Liver (tissue), 9 donors: ENCODE results near the gene R3HCC1L. TPM values are rescaled to one million over a fixed set of nuclear protein-coding genes. Genes with fewer than 3 reads are reported as not detected.

ENCODE experiments used
- DNase-seq: peaks from one replicate; pipeline ENCODE4 v3.0.0-alpha.2; 2017; ENCODE audit warnings: low spot score
- H3K27ac ChIP-seq, 2 donors: one replicate each; pipeline ENCODE4 v1.7.0; 2013; ENCODE audit warnings: inconsistent platforms in 2 of 2, low read length in 2 of 2, control low read depth in 1 of 2, low read depth in 1 of 2, mild to moderate bottlenecking in 1 of 2
- H3K27me3 ChIP-seq, 4 donors: one replicate each; pipeline versions ENCODE4 v1.6.1 to v1.7.0; 2013; ENCODE audit warnings: low read length in 3 of 4, inconsistent platforms in 1 of 4, mild to moderate bottlenecking in 1 of 4, moderate library complexity in 1 of 4; ENCODE audit not compliant: control insufficient read depth in 4 of 4, insufficient read depth in 4 of 4
- H3K36me3 ChIP-seq, 4 donors: one replicate each; pipeline versions ENCODE4 v1.6.1 to v1.7.0; 2013; ENCODE audit warnings: low read length in 3 of 4, mild to moderate bottlenecking in 3 of 4, low read depth in 1 of 4, moderate library complexity in 1 of 4; ENCODE audit not compliant: control insufficient read depth in 4 of 4, insufficient read depth in 3 of 4
- H3K4me1 ChIP-seq, 4 donors: one replicate each; pipeline versions ENCODE4 v1.6.1 to v1.7.0; 2013; ENCODE audit warnings: low read length in 3 of 4, mild to moderate bottlenecking in 3 of 4, moderate library complexity in 1 of 4; ENCODE audit not compliant: control insufficient read depth in 4 of 4, insufficient read depth in 4 of 4
- H3K4me3 ChIP-seq, 3 donors: one replicate each; pipeline versions ENCODE4 v1.6.1 to v1.7.0; 2013; ENCODE audit warnings: low read length in 3 of 3, control low read depth in 1 of 3, low read depth in 1 of 3, mild to moderate bottlenecking in 1 of 3
- H3K9ac ChIP-seq, 2 donors: one replicate each; pipeline ENCODE4 v1.7.0; 2013; ENCODE audit warnings: low read length in 2 of 2, mild to moderate bottlenecking in 2 of 2, moderate library complexity in 2 of 2, control low read depth in 1 of 2, low read depth in 1 of 2
- H3K9me3 ChIP-seq, 4 donors: one replicate each; pipeline versions ENCODE4 v1.6.1 to v1.7.0; 2013; ENCODE audit warnings: low read length in 3 of 4; ENCODE audit not compliant: control insufficient read depth in 4 of 4
- ATF3 ChIP-seq: IDR thresholded peaks from 2 replicates; pipeline ENCODE4 v1.6.1; 2016; ENCODE audit warnings: antibody characterized with exemption
- CTCF ChIP-seq: fragments of 150-350 bp; IDR thresholded peaks from 2 replicates; pipeline ENCODE4 v1.5.1; 2017; ENCODE audit warnings: improper control_type of control experiment, low read depth, low read length; ENCODE audit not compliant: missing input control
- EGR1 ChIP-seq, 2 donors: IDR thresholded peaks; 2 replicates each; pipeline ENCODE4 v1.6.1; 2016 to 2018; ENCODE audit warnings: antibody characterized with exemption in 2 of 2, low read depth in 2 of 2
- FOXA1 ChIP-seq: IDR thresholded peaks from 2 replicates; pipeline ENCODE4 v1.6.1; 2016; ENCODE audit warnings: antibody characterized with exemption
- GABPA ChIP-seq, 2 donors: IDR thresholded peaks in 1 of 2; conservative IDR thresholded peaks in 1 of 2; 2 replicates each; pipeline ENCODE4 v1.6.1; 2016; ENCODE audit warnings: antibody characterized with exemption in 2 of 2, mild to moderate bottlenecking in 1 of 2, moderate library complexity in 1 of 2
- HNF4A ChIP-seq, 2 donors: conservative IDR thresholded peaks; 2 replicates each; pipeline ENCODE4 v1.6.1; 2016; ENCODE audit warnings: antibody characterized with exemption in 2 of 2, mild to moderate bottlenecking in 2 of 2
- HNF4G ChIP-seq: IDR thresholded peaks from 2 replicates; pipeline ENCODE4 v1.6.1; 2016; ENCODE audit warnings: antibody characterized with exemption
- MAX ChIP-seq: IDR thresholded peaks from 2 replicates; pipeline ENCODE4 v1.6.1; 2016; ENCODE audit warnings: antibody characterized with exemption
- RAD21 ChIP-seq, 2 donors: IDR thresholded peaks; 2 replicates each; pipeline ENCODE4 v1.6.1; 2016; ENCODE audit warnings: antibody characterized with exemption in 2 of 2, mild to moderate bottlenecking in 2 of 2
- REST ChIP-seq: IDR thresholded peaks from 2 replicates; pipeline ENCODE4 v1.6.1; 2016; ENCODE audit warnings: antibody characterized with exemption, mild to moderate bottlenecking
- RXRA ChIP-seq, 2 donors: IDR thresholded peaks; 2 replicates each; pipeline ENCODE4 v1.6.1; 2017 to 2018; ENCODE audit warnings: antibody characterized with exemption in 2 of 2, mild to moderate bottlenecking in 1 of 2
- TAF1 ChIP-seq: conservative IDR thresholded peaks from 2 replicates; pipeline ENCODE4 v1.6.1; 2016; ENCODE audit warnings: antibody characterized with exemption, mild to moderate bottlenecking
- YY1 ChIP-seq: IDR thresholded peaks from 2 replicates; pipeline ENCODE4 v1.6.1; 2016; ENCODE audit warnings: antibody characterized with exemption, mild to moderate bottlenecking
- ZBTB33 ChIP-seq: IDR thresholded peaks from 2 replicates; pipeline ENCODE4 v1.6.1; 2016; ENCODE audit warnings: antibody characterized with exemption
- WGBS: extraction: QIAGEN DNeasy Blood & Tissue Kit; methylation state at CpG from one replicate; pipeline ENCODE4 v1.1.7; 2013; 5-methylcytosine and 5-hydroxymethylcytosine counted together
- polyA plus RNA-seq, 2 donors: library from polyadenylated mRNA; stranded (reverse) in 1 of 2; unstranded in 1 of 2; fragments of 200-250 nt in 1 of 2; fragments of >200 nt in 1 of 2; fragmentation: Nextera tagmentation in 1 of 2; extraction: Ambion mirVana in 1 of 2; gene quantifications; one replicate each; pipeline versions ENCODE4 v1.2.1 to v1.2.3, GENCODE V29; 2013 to 2015
- total RNA-seq, 2 donors: library from RNA; depleted of rRNA; stranded (reverse); fragments of >200 nt; gene quantifications; one replicate each; pipeline ENCODE4 v1.2.3, GENCODE V29; 2014
- donor health status: healthy.
- donor health status: healthy.
- donor health status: healthy.
- donor health status: healthy.
- donor health status: healthy.

R3HCC1L gene
- total and polyA plus RNA-seq, 4 donors, result 3.2 to 11.2 (median 7.4) TPM

- no peaks in the 10 kb centered on the region for H3K27me3 ChIP-seq
- no peaks in the 10 kb centered on the region for H3K36me3 ChIP-seq
- no peak overlapping the region for H3K4me3 ChIP-seq
- no peaks in the 10 kb centered on the region for H3K4me1 ChIP-seq
- TF ChIP-seq YY1 (no peak), FOXA1 (no peak), ZBTB33 (no peak)
- DNase-seq, result peak; percentile 30
- H3K27ac ChIP-seq, result no peak overlapping the region
- H3K9ac ChIP-seq, result no peak overlapping the region
- H3K9me3 ChIP-seq, result no peaks in the 10 kb centered on the region
- 88% methylated on average over 13 of the region's 13 CpGs for WGBS
Measured at GRCh38 chr10:98258683-98259454, 124.4 kb downstream of the R3HCC1L start.

- Histone ChIP-seq H3K27me3 (no peaks in the 10 kb centered on the region), H3K9me3 (no peaks in the 10 kb centered on the region), H3K27ac (no peak overlapping the region), H3K36me3 (no peaks in the 10 kb centered on the region), H3K4me1 (no peaks in the 10 kb centered on the region), H3K4me3 (no peak overlapping the region), H3K9ac (no peak overlapping the region)
- TF ChIP-seq TAF1 (no peak), GABPA (IDR thresholded peaks at IDR 0.05 in 1 of 2, conservative IDR thresholded peaks at IDR 0.05 in 1 of 2) (no peak), ZBTB33 (no peak), FOXA1 (no peak), HNF4G (no peak), ATF3 (no peak), EGR1 (IDR thresholded peaks at IDR 0.05; ENCODE audit: low read depth in 2 of 2) (no peak), MAX (no peak)
- WGBS, result 81% methylated on average over 14 of the region's 14 CpGs
- DNase-seq, result no peak
Measured at GRCh38 chr10:98259606-98260315, 125.3 kb downstream of the R3HCC1L start.

GRCh38 chr10:98260350-98260749, 125.9 kb downstream of the R3HCC1L start:
- no peak overlapping the region for H3K4me3 ChIP-seq
- WGBS, result 52% methylated on average over 9 of the region's 9 CpGs
- no peaks in the 10 kb centered on the region for H3K9me3 ChIP-seq
- no peaks in the 10 kb centered on the region for H3K36me3 ChIP-seq
- H3K27ac ChIP-seq, result no peak overlapping the region
- H3K27me3 ChIP-seq, result no peaks in the 10 kb centered on the region
- DNase-seq, result no peak
- H3K9ac ChIP-seq, result no peak overlapping the region
- no peaks in the 10 kb centered on the region for H3K4me1 ChIP-seq
- TF ChIP-seq RAD21 (IDR thresholded peaks at IDR 0.05) (no peak), YY1 (no peak), TAF1 (no peak), GABPA (IDR thresholded peaks at IDR 0.05 in 1 of 2, conservative IDR thresholded peaks at IDR 0.05 in 1 of 2) (no peak), HNF4A (conservative IDR thresholded peaks at IDR 0.05) (no peak), RXRA (IDR thresholded peaks at IDR 0.05) (no peak), FOXA1 (no peak), REST (no peak), CTCF (no peak)
